Measurements from ENCODE around the gene TSPAN3.

GRCh38 chr15:77045985-77046384 is 24.9 kb downstream of the TSPAN3 start:
- TF ChIP-seq AFF4 (CRISPR knock-in tag; IDR thresholded peaks at IDR 0.05; ENCODE audit: borderline replicate concordance) (no peak), ZNF263 (CRISPR knock-in tag; IDR thresholded peaks at IDR 0.05; ENCODE audit: low read depth) (no peak), SP1 (CRISPR knock-in tag; conservative IDR thresholded peaks at IDR 0.05) (no peak), ZNF121 (CRISPR knock-in tag; IDR thresholded peaks at IDR 0.05) (no peak), ZBTB21 (CRISPR knock-in tag; IDR thresholded peaks at IDR 0.05; ENCODE audit: borderline replicate concordance) (no peak), GABPB1 (CRISPR knock-in tag; IDR thresholded peaks at IDR 0.05) (no peak), SMAD4 (CRISPR knock-in tag; IDR thresholded peaks at IDR 0.05) (no peak), TP53 (CRISPR knock-in tag; IDR thresholded peaks at IDR 0.05) (no peak), ZNF512 (CRISPR knock-in tag; IDR thresholded peaks at IDR 0.05; ENCODE audit: borderline replicate concordance) (no peak)
- TF ChIP-seq, protein P1, sequence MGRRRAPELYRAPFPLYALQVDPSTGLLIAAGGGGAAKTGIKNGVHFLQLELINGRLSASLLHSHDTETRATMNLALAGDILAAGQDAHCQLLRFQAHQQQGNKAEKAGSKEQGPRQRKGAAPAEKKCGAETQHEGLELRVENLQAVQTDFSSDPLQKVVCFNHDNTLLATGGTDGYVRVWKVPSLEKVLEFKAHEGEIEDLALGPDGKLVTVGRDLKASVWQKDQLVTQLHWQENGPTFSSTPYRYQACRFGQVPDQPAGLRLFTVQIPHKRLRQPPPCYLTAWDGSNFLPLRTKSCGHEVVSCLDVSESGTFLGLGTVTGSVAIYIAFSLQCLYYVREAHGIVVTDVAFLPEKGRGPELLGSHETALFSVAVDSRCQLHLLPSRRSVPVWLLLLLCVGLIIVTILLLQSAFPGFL (CRISPR knock-in tag; IDR thresholded peaks at IDR 0.05; ENCODE audit: borderline replicate concordance), result no peak
- TF ChIP-seq, protein P2, sequence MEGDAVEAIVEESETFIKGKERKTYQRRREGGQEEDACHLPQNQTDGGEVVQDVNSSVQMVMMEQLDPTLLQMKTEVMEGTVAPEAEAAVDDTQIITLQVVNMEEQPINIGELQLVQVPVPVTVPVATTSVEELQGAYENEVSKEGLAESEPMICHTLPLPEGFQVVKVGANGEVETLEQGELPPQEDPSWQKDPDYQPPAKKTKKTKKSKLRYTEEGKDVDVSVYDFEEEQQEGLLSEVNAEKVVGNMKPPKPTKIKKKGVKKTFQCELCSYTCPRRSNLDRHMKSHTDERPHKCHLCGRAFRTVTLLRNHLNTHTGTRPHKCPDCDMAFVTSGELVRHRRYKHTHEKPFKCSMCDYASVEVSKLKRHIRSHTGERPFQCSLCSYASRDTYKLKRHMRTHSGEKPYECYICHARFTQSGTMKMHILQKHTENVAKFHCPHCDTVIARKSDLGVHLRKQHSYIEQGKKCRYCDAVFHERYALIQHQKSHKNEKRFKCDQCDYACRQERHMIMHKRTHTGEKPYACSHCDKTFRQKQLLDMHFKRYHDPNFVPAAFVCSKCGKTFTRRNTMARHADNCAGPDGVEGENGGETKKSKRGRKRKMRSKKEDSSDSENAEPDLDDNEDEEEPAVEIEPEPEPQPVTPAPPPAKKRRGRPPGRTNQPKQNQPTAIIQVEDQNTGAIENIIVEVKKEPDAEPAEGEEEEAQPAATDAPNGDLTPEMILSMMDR (IDR thresholded peaks at IDR 0.05), result no peak
- TF ChIP-seq, protein P3, sequence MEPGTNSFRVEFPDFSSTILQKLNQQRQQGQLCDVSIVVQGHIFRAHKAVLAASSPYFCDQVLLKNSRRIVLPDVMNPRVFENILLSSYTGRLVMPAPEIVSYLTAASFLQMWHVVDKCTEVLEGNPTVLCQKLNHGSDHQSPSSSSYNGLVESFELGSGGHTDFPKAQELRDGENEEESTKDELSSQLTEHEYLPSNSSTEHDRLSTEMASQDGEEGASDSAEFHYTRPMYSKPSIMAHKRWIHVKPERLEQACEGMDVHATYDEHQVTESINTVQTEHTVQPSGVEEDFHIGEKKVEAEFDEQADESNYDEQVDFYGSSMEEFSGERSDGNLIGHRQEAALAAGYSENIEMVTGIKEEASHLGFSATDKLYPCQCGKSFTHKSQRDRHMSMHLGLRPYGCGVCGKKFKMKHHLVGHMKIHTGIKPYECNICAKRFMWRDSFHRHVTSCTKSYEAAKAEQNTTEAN (CRISPR knock-in tag; IDR thresholded peaks at IDR 0.05), result no peak
- TF ChIP-seq, protein P4, sequence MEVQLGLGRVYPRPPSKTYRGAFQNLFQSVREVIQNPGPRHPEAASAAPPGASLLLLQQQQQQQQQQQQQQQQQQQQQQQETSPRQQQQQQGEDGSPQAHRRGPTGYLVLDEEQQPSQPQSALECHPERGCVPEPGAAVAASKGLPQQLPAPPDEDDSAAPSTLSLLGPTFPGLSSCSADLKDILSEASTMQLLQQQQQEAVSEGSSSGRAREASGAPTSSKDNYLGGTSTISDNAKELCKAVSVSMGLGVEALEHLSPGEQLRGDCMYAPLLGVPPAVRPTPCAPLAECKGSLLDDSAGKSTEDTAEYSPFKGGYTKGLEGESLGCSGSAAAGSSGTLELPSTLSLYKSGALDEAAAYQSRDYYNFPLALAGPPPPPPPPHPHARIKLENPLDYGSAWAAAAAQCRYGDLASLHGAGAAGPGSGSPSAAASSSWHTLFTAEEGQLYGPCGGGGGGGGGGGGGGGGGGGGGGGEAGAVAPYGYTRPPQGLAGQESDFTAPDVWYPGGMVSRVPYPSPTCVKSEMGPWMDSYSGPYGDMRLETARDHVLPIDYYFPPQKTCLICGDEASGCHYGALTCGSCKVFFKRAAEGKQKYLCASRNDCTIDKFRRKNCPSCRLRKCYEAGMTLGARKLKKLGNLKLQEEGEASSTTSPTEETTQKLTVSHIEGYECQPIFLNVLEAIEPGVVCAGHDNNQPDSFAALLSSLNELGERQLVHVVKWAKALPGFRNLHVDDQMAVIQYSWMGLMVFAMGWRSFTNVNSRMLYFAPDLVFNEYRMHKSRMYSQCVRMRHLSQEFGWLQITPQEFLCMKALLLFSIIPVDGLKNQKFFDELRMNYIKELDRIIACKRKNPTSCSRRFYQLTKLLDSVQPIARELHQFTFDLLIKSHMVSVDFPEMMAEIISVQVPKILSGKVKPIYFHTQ (CRISPR knock-in tag; IDR thresholded peaks at IDR 0.05), result no peak
- TF ChIP-seq, protein P5, sequence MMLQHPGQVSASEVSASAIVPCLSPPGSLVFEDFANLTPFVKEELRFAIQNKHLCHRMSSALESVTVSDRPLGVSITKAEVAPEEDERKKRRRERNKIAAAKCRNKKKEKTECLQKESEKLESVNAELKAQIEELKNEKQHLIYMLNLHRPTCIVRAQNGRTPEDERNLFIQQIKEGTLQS (CRISPR knock-in tag; conservative IDR thresholded peaks at IDR 0.05), result no peak

Data from WTC11 (cell line).